ENCODE data around the gene MZF1. TPM values are rescaled to one million over a fixed set of nuclear protein-coding genes. Genes with fewer than 3 reads are reported as not detected.
A peak's percentile ranks its signal among the peaks of the same experiment; 100 is the strongest.

The MZF1 gene
- total RNA-seq, 2 experiments from 2014 or later = 21.0 to 21.1 TPM

DNA sequence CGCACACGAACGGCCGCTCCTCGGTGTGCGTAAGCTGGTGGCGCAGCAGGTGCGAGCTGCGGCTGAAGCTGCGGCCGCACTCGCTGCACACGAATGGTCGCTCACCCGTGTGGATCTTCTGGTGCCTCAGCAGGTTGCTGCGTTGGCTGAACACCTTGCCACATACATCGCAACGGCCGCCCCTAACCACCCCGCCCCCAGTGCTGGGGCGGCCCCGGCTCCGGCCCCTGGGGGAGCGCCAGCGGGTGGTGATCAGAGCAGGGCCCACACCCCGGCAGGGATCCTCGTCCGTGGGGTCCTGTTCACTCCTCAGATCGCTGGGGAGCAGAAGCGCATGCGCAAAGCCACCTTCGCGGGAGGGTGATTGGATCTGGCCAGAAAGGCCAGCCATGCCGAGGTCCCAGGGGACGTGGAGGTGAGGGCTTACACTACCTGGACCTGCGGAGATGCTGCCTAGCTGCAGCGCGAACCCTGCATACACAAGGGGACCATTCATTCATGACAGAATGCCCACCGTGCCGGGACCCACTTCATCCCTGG is 10.0 kb downstream of the MZF1 start:
- no peaks in the 10 kb centered on the region for H3K9me3 ChIP-seq (ENCODE audit: control insufficient read depth in 1 of 2, insufficient read depth in 1 of 2, low read length in 2 of 2)
- Mint-ChIP-seq H3K4me1 (ENCODE audit: low read depth) (peaks cover 52% of the 10 kb centered on the region), H3K9me3 (no peaks in the 10 kb centered on the region), H3K27ac (peak overlapping the region; percentile 57), H3K4me3 (peak overlapping the region; percentile 93), H3K36me3 (ENCODE audit: low read depth) (peaks cover 11% of the 10 kb centered on the region), H3K27me3 (no peaks in the 10 kb centered on the region)
- ChIA-PET POLR2A (interaction anchor here (0.8 to 7.0 kb wide), 10 partner anchors 9 to 380 kb away, joined by 4 to 63 read pairs (median 6); partner anchors contain the start of genes CHMP2A, MZF1, TRIM28 and ZBTB45), CTCF (interaction anchor here (1.1 kb wide), 1 partner anchor 44 kb away, joined by 5 read pairs; the partner anchor contains the start of gene ZBTB45)
- H3K27ac ChIP-seq (ENCODE audit: low read depth in 1 of 2, low read length in 2 of 2) = no peak overlapping the region
- ATAC-seq (ENCODE audit: poor library complexity) = no peak
- TF ChIP-seq, protein P1, sequence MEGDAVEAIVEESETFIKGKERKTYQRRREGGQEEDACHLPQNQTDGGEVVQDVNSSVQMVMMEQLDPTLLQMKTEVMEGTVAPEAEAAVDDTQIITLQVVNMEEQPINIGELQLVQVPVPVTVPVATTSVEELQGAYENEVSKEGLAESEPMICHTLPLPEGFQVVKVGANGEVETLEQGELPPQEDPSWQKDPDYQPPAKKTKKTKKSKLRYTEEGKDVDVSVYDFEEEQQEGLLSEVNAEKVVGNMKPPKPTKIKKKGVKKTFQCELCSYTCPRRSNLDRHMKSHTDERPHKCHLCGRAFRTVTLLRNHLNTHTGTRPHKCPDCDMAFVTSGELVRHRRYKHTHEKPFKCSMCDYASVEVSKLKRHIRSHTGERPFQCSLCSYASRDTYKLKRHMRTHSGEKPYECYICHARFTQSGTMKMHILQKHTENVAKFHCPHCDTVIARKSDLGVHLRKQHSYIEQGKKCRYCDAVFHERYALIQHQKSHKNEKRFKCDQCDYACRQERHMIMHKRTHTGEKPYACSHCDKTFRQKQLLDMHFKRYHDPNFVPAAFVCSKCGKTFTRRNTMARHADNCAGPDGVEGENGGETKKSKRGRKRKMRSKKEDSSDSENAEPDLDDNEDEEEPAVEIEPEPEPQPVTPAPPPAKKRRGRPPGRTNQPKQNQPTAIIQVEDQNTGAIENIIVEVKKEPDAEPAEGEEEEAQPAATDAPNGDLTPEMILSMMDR (IDR thresholded peaks at IDR 0.05) = no peak
- peaks cover 6% of the 10 kb centered on the region for H3K36me3 ChIP-seq (ENCODE audit: insufficient read depth, low read length)
- intact Hi-C loops (cut with DNase I, micrococcal nuclease) = no loop called here
- H3K4me1 ChIP-seq (ENCODE audit: insufficient read depth, low read length) = peaks cover 52% of the 10 kb centered on the region
- H3K27me3 ChIP-seq (ENCODE audit: control insufficient read depth in 1 of 2, insufficient read depth in 2 of 2, low read length in 2 of 2) = no peaks in the 10 kb centered on the region
- DNase-seq = peak in 5 of 14 experiments; percentile 24 to 52 (median 47)
- peak overlapping the region; percentile 57 for H3K4me3 ChIP-seq (ENCODE audit: low read length)

DNA sequence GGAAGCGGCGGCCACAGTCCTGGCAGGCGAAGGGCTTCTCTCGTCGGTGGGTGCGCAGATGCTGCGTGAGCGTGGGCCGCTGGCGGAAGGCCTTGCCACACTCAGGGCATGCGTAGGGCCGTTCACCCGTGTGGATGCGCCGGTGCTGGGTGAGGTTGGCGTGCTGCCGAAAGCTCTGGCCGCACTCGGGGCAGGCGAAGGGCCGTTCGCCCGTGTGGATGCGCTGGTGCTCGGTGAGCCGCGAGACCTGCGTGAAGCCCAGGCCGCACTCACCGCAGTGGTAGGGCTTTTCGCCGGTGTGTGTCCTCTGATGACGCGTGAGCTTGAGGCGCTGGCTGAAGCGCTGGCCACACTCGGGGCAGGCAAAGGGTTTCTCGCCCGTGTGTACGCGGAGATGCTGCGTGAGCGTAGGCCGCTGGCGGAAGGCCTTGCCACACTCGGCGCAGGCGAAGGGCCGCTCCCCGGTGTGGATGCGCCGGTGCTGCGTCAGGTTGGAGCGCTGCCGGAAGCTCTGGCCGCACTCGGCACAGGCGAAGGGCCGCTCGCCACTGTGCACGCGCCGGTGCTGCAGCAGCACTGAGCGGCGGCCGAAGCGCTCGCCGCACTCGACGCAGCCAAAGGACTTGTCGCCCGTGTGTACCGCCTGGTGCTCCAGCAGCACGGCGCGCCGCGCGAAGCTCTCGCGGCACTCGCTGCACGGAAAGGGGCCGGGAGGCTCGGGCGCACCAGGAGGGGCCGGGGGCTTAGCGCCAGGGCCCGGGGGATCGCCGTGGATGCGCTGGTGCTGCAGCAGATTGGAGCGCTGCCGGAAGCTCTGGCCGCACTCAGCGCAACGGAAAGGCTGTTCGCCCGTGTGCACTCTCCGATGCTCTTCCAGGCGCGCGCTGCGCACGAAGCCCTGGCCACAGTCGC is 10.8 kb downstream of the MZF1 start:
- H3K4me3 ChIP-seq (ENCODE audit: low read length) = peak overlapping the region; percentile 57
- POLR2A ChIA-PET = interaction anchor here (0.8 to 7.0 kb wide), 10 partner anchors 8 to 379 kb away, joined by 4 to 63 read pairs (median 6); partner anchors contain the start of genes CHMP2A, MZF1, TRIM28 and ZBTB45
- peaks cover 4% of the 10 kb centered on the region for H3K36me3 ChIP-seq (ENCODE audit: insufficient read depth, low read length)
- Mint-ChIP-seq H3K4me1 (ENCODE audit: low read depth) (peaks cover 59% of the 10 kb centered on the region), H3K36me3 (ENCODE audit: low read depth) (peaks cover 17% of the 10 kb centered on the region), H3K27ac (peak overlapping the region; percentile 57), H3K27me3 (no peaks in the 10 kb centered on the region), H3K9me3 (no peaks in the 10 kb centered on the region), H3K4me3 (peak overlapping the region; percentile 98)
- peak in 7 of 14 experiments; percentile 36 to 66 (median 50) for DNase-seq
- intact Hi-C loops (cut with DNase I, micrococcal nuclease) = no loop called here
- peaks cover 59% of the 10 kb centered on the region for H3K4me1 ChIP-seq (ENCODE audit: insufficient read depth, low read length)
- CTCF ChIA-PET = interaction anchor here (1.1 to 2.7 kb wide), 3 partner anchors 19 to 48 kb away, joined by 5 to 9 read pairs (median 5); partner anchors contain the start of gene ZBTB45
- TF ChIP-seq, protein P1 (IDR thresholded peaks at IDR 0.05) = no peak
- no peak for ATAC-seq (ENCODE audit: poor library complexity)
- peak overlapping the region in 1 of 2 donors; percentile 40 for H3K27ac ChIP-seq (ENCODE audit: low read depth in 1 of 2, low read length in 2 of 2)
- no peaks in the 10 kb centered on the region for H3K9me3 ChIP-seq (ENCODE audit: control insufficient read depth in 1 of 2, insufficient read depth in 1 of 2, low read length in 2 of 2)
- H3K27me3 ChIP-seq (ENCODE audit: control insufficient read depth in 1 of 2, insufficient read depth in 2 of 2, low read length in 2 of 2) = no peaks in the 10 kb centered on the region

DNA sequence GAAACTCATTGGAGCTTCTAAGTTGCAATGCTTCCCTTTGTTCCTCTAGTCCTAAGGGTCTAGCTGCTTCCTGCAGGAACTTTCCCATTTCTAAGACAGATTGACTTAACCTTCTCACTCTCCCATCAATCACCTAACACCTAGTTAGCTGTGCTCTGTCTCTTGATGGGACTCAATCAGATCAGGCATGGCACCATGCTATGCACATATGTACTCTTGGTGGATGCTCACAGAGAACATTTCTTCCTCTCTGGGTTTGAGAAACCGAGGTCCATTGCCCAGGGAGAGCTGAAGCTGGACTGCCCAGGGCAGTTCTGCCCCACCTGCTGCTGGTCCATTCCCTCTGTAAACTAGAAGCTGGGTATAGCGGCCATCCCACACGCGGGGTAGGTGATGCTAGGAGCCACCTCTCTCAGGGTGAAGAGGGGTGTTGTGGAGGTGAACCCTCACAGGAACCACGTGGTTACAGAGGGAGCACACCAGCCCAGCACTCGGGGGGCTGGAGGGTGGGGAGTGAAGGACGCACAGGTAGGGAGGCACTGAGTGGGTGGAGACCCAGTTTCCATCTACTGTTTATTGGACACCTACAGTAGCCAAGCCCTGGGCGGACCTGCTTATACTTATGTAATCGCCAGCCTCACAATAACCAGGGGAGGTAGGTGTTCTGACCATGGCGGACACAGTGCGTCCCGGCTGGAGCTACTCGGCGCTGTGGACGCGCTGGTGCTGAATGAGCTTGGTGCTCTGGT is 11.6 kb downstream of the MZF1 start:
- DNase-seq (peak in 1 of 14 experiments; percentile 12), ATAC-seq (ENCODE audit: poor library complexity) (no peak)
- intact Hi-C loops (cut with DNase I, micrococcal nuclease) = no loop called here
- no peaks in the 10 kb centered on the region for H3K9me3 ChIP-seq (ENCODE audit: control insufficient read depth in 1 of 2, insufficient read depth in 1 of 2, low read length in 2 of 2)
- peaks cover 8% of the 10 kb centered on the region for H3K36me3 ChIP-seq (ENCODE audit: insufficient read depth, low read length)
- Mint-ChIP-seq H3K27ac (peak overlapping the region; percentile 96), H3K4me3 (peak overlapping the region; percentile 98), H3K9me3 (no peaks in the 10 kb centered on the region), H3K36me3 (ENCODE audit: low read depth) (peaks cover 24% of the 10 kb centered on the region), H3K27me3 (no peaks in the 10 kb centered on the region), H3K4me1 (ENCODE audit: low read depth) (peaks cover 68% of the 10 kb centered on the region)
- no peak overlapping the region for H3K27ac ChIP-seq (ENCODE audit: low read depth in 1 of 2, low read length in 2 of 2)
- ChIA-PET CTCF (interaction anchor here (1.1 to 2.7 kb wide), 3 partner anchors 20 to 47 kb away, joined by 5 to 9 read pairs (median 5); partner anchors contain the start of gene ZBTB45), POLR2A (interaction anchor here (1.0 to 7.0 kb wide), 8 partner anchors 10 to 378 kb away, joined by 3 to 63 read pairs (median 7); partner anchors contain the start of genes MZF1, TRIM28, ZBTB45 and ZNF274)
- no peaks in the 10 kb centered on the region for H3K27me3 ChIP-seq (ENCODE audit: control insufficient read depth in 1 of 2, insufficient read depth in 2 of 2, low read length in 2 of 2)
- TF ChIP-seq, protein P1 (IDR thresholded peaks at IDR 0.05) = no peak
- H3K4me1 ChIP-seq (ENCODE audit: insufficient read depth, low read length) = peaks cover 67% of the 10 kb centered on the region
- H3K4me3 ChIP-seq (ENCODE audit: low read length) = peak overlapping the region; percentile 57
